ENCODE data around the gene PTPRG.

PTPRG gene

GRCh38 chr3:61844346-61844745 lies 283.0 kb downstream of the PTPRG start:
- TF ChIP-seq EGR1 (IDR thresholded peaks at IDR 0.05) (no peak), TAF1 (IDR thresholded peaks at IDR 0.05; ENCODE audit: low read depth) (no peak), MAX (IDR thresholded peaks at IDR 0.05) (no peak)
- TF ChIP-seq, protein P1, sequence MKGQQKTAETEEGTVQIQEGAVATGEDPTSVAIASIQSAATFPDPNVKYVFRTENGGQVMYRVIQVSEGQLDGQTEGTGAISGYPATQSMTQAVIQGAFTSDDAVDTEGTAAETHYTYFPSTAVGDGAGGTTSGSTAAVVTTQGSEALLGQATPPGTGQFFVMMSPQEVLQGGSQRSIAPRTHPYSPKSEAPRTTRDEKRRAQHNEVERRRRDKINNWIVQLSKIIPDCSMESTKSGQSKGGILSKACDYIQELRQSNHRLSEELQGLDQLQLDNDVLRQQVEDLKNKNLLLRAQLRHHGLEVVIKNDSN (IDR thresholded peaks at IDR 0.05): no peak

DNA sequence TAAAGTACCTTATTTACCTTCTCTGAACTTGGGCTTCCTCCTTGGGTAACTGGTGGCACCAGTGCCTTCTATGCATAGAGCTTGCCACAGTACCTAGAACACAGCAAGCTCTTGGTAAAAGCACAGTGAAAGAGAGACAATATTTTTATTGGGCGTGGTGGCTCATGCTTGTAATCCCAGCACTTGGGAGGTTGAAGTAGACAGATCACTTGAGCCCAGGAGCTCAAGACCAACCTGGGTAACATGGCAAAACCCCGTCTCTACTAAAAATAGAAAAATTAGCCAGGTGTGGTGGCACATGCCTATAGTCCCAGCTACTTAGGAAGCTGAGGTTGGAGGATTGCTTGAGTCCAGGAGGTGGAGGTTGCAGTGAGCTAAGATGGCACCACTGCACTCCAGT lies 285.1 kb downstream of the PTPRG start:
- TF ChIP-seq CREB1 (IDR thresholded peaks at IDR 0.05; ENCODE audit: low read depth) (no peak), YY1 (IDR thresholded peaks at IDR 0.05; ENCODE audit: low read depth) (no peak), TEAD4 (IDR thresholded peaks at IDR 0.05) (no peak), RAD21 (IDR thresholded peaks at IDR 0.05; ENCODE audit: low read depth) (no peak), CEBPB (IDR thresholded peaks at IDR 0.05) (no peak), TAF1 (IDR thresholded peaks at IDR 0.05; ENCODE audit: low read depth) (no peak), MAX (IDR thresholded peaks at IDR 0.05) (no peak), ZBTB7A (IDR thresholded peaks at IDR 0.05; ENCODE audit: low read depth) (no peak), EP300 (IDR thresholded peaks at IDR 0.05; ENCODE audit: borderline replicate concordance) (no peak), FOXM1 (IDR thresholded peaks at IDR 0.05; ENCODE audit: borderline replicate concordance, low read depth) (no peak), NFIC (IDR thresholded peaks at IDR 0.05) (no peak), EGR1 (IDR thresholded peaks at IDR 0.05) (no peak), TCF12 (IDR thresholded peaks at IDR 0.05; ENCODE audit: low read depth) (no peak)
- TF ChIP-seq, protein P2, sequence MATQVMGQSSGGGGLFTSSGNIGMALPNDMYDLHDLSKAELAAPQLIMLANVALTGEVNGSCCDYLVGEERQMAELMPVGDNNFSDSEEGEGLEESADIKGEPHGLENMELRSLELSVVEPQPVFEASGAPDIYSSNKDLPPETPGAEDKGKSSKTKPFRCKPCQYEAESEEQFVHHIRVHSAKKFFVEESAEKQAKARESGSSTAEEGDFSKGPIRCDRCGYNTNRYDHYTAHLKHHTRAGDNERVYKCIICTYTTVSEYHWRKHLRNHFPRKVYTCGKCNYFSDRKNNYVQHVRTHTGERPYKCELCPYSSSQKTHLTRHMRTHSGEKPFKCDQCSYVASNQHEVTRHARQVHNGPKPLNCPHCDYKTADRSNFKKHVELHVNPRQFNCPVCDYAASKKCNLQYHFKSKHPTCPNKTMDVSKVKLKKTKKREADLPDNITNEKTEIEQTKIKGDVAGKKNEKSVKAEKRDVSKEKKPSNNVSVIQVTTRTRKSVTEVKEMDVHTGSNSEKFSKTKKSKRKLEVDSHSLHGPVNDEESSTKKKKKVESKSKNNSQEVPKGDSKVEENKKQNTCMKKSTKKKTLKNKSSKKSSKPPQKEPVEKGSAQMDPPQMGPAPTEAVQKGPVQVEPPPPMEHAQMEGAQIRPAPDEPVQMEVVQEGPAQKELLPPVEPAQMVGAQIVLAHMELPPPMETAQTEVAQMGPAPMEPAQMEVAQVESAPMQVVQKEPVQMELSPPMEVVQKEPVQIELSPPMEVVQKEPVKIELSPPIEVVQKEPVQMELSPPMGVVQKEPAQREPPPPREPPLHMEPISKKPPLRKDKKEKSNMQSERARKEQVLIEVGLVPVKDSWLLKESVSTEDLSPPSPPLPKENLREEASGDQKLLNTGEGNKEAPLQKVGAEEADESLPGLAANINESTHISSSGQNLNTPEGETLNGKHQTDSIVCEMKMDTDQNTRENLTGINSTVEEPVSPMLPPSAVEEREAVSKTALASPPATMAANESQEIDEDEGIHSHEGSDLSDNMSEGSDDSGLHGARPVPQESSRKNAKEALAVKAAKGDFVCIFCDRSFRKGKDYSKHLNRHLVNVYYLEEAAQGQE (IDR thresholded peaks at IDR 0.05; ENCODE audit: low read depth): no peak
- TF ChIP-seq, protein P1 (IDR thresholded peaks at IDR 0.05): no peak

GRCh38 chr3:61847784-61848462 lies 286.6 kb downstream of the PTPRG start:
- no peak for TF ChIP-seq EP300 (IDR thresholded peaks at IDR 0.05; ENCODE audit: borderline replicate concordance)

DNA sequence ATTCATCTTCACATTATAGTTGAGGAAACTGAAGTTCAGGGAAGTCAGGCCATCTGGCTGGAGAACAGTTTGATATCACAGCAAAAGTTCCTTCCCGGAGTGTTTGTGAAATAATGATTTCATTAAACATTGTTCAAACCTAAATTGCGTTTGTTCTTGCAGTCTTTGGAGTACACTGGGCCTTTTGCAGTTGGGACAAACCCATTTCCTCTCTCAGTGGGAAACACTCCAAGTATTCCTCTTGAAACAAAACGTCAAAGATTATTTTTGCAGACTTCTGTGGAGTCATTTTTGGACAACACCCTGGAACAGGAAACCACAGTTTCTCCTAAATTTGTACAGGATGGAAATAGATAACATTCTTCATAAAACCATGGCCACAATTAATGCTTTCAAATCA lies 287.5 kb downstream of the PTPRG start:
- TF ChIP-seq FOXM1 (IDR thresholded peaks at IDR 0.05; ENCODE audit: borderline replicate concordance, low read depth) (no peak), YY1 (IDR thresholded peaks at IDR 0.05; ENCODE audit: low read depth) (no peak), CREB1 (IDR thresholded peaks at IDR 0.05; ENCODE audit: low read depth) (no peak), NFIC (IDR thresholded peaks at IDR 0.05) (no peak), EGR1 (IDR thresholded peaks at IDR 0.05) (no peak), TAF1 (IDR thresholded peaks at IDR 0.05; ENCODE audit: low read depth) (no peak), ZBTB7A (IDR thresholded peaks at IDR 0.05; ENCODE audit: low read depth) (no peak), MAX (IDR thresholded peaks at IDR 0.05) (no peak), TEAD4 (IDR thresholded peaks at IDR 0.05) (no peak), CEBPB (IDR thresholded peaks at IDR 0.05) (no peak), EP300 (IDR thresholded peaks at IDR 0.05; ENCODE audit: borderline replicate concordance) (no peak)
- TF ChIP-seq, protein P1 (IDR thresholded peaks at IDR 0.05): no peak
- TF ChIP-seq, protein P2 (IDR thresholded peaks at IDR 0.05; ENCODE audit: low read depth): no peak

GRCh38 chr3:61853912-61854311 lies 292.5 kb downstream of the PTPRG start:
- TF ChIP-seq EP300 (IDR thresholded peaks at IDR 0.05; ENCODE audit: borderline replicate concordance) (no peak), CEBPB (IDR thresholded peaks at IDR 0.05) (no peak), EGR1 (IDR thresholded peaks at IDR 0.05) (no peak), TAF1 (IDR thresholded peaks at IDR 0.05; ENCODE audit: low read depth) (no peak), ZBTB7A (IDR thresholded peaks at IDR 0.05; ENCODE audit: low read depth) (no peak), RAD21 (IDR thresholded peaks at IDR 0.05; ENCODE audit: low read depth) (no peak), TEAD4 (IDR thresholded peaks at IDR 0.05) (no peak), TCF12 (IDR thresholded peaks at IDR 0.05; ENCODE audit: low read depth) (no peak), NFIC (IDR thresholded peaks at IDR 0.05) (no peak), YY1 (IDR thresholded peaks at IDR 0.05; ENCODE audit: low read depth) (no peak), CREB1 (IDR thresholded peaks at IDR 0.05; ENCODE audit: low read depth) (no peak), MAX (IDR thresholded peaks at IDR 0.05) (no peak), FOXM1 (IDR thresholded peaks at IDR 0.05; ENCODE audit: borderline replicate concordance, low read depth) (no peak)
- TF ChIP-seq, protein P1 (IDR thresholded peaks at IDR 0.05): no peak
- TF ChIP-seq, protein P2 (IDR thresholded peaks at IDR 0.05; ENCODE audit: low read depth): no peak
